ENCODE results near the gene IRS2. TPM values are rescaled to one million over a fixed set of nuclear protein-coding genes. Genes with fewer than 3 reads are reported as not detected.

The IRS2 gene
- total RNA-seq, 4 donors from 2014 or later: 5.0 to 24.6 (median 7.5) TPM

GRCh38 chr13:109789262-109789661 lies 2.9 kb upstream of the IRS2 start:
- intact Hi-C loops (cut with DNase I): no loop called here
- WGBS, 2 donors: 14 to 40% methylated on average over 2 of the region's 2 CpGs

DNA sequence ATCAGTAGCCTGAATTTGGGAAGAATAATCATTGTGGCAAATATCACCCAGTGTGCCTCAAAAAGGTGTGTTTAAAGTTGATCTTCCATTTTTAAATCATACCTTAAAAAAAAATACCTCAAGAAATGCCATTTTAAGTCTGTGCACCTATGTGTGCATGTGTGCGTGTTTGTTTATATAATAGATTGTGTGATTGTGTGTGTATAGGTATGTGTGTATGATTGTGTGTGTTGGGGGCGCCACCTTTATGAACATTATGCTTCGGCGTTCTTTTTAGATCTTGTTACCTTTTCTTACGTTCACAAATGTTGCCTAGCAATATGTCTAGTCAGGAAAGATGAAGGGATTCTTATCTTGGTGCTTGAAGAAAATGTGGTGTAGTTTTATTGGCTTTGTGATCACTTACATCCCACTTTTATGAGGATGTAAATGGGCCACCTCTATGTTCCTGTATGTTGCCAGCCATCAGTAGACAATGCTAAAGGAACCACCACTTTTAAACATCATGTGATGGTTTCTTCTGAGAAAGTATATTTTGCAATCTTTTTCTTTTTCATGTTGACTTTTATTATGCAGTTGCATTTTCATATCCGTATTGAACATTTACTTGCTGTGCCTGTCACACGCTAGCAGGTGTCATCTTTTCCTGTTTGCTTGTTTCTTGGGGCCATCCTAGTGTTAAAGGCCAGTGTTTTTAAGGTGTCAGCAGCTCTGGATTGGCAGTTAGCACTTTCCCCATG lies 2.2 kb upstream of the IRS2 start:
- Histone ChIP-seq H3K9me3 (no peaks in the 10 kb centered on the region), H3K4me1 (peaks cover 0 to 38% (median 11%) of the 10 kb centered on the region in 3 donors), H3K27me3 (peaks cover 0 to 15% (median 0%) of the 10 kb centered on the region in 4 donors), H3K36me3 (peaks cover under 1 to 10% (median 6%) of the 10 kb centered on the region in 3 donors), H3K27ac (no peak overlapping the region), H3K4me3 (no peak overlapping the region)
- intact Hi-C loops (cut with DNase I): no loop called here
- 64 to 68% methylated on average over 7 of the region's 7 CpGs for WGBS, 2 donors
- DNase-seq: no peak
- TF ChIP-seq, protein P1, sequence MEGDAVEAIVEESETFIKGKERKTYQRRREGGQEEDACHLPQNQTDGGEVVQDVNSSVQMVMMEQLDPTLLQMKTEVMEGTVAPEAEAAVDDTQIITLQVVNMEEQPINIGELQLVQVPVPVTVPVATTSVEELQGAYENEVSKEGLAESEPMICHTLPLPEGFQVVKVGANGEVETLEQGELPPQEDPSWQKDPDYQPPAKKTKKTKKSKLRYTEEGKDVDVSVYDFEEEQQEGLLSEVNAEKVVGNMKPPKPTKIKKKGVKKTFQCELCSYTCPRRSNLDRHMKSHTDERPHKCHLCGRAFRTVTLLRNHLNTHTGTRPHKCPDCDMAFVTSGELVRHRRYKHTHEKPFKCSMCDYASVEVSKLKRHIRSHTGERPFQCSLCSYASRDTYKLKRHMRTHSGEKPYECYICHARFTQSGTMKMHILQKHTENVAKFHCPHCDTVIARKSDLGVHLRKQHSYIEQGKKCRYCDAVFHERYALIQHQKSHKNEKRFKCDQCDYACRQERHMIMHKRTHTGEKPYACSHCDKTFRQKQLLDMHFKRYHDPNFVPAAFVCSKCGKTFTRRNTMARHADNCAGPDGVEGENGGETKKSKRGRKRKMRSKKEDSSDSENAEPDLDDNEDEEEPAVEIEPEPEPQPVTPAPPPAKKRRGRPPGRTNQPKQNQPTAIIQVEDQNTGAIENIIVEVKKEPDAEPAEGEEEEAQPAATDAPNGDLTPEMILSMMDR (IDR thresholded peaks at IDR 0.05): no peak
- no peak for TF ChIP-seq POLR2A (IDR thresholded peaks at IDR 0.05)

More at GRCh38 chr13:109789262-109789661, 2.9 kb upstream of the IRS2 start:
- H3K27ac ChIP-seq: no peak overlapping the region
- no peaks in the 10 kb centered on the region for H3K9me3 ChIP-seq
- H3K27me3 ChIP-seq: peaks cover 0 to 21% (median 0%) of the 10 kb centered on the region in 4 donors
- TF ChIP-seq, protein P1 (IDR thresholded peaks at IDR 0.05): no peak
- TF ChIP-seq POLR2A (IDR thresholded peaks at IDR 0.05): no peak
- H3K4me1 ChIP-seq: peaks cover 0 to 31% (median 7%) of the 10 kb centered on the region in 3 donors
- H3K4me3 ChIP-seq: no peak overlapping the region
- H3K36me3 ChIP-seq: peaks cover 0 to 2% (median 0%) of the 10 kb centered on the region in 3 donors
- DNase-seq: no peak

- peaks cover 0 to 15% (median 0%) of the 10 kb centered on the region in 4 donors for H3K27me3 ChIP-seq
- H3K4me3 ChIP-seq: peak overlapping the region; percentile 60 to 90 (median 76)
- H3K4me1 ChIP-seq: peaks cover 0 to 50% (median 14%) of the 10 kb centered on the region in 3 donors
- intact Hi-C loops (cut with DNase I): no loop called here
- no peak for DNase-seq
- WGBS, 2 donors: 0% methylated on average over 1 to 6 of the region's 86 CpGs
- no peaks in the 10 kb centered on the region for H3K9me3 ChIP-seq
- TF ChIP-seq POLR2A (IDR thresholded peaks at IDR 0.05): peak in 1 of 4 donors; percentile 39
- TF ChIP-seq, protein P1 (IDR thresholded peaks at IDR 0.05): no peak
- H3K27ac ChIP-seq: peak overlapping the region; percentile 87 to 99 (median 90)
- H3K36me3 ChIP-seq: peaks cover 10 to 22% (median 14%) of the 10 kb centered on the region in 3 donors
These were observed 962 bp upstream of the IRS2 start for GRCh38 chr13:109787135-109787954.

DNA sequence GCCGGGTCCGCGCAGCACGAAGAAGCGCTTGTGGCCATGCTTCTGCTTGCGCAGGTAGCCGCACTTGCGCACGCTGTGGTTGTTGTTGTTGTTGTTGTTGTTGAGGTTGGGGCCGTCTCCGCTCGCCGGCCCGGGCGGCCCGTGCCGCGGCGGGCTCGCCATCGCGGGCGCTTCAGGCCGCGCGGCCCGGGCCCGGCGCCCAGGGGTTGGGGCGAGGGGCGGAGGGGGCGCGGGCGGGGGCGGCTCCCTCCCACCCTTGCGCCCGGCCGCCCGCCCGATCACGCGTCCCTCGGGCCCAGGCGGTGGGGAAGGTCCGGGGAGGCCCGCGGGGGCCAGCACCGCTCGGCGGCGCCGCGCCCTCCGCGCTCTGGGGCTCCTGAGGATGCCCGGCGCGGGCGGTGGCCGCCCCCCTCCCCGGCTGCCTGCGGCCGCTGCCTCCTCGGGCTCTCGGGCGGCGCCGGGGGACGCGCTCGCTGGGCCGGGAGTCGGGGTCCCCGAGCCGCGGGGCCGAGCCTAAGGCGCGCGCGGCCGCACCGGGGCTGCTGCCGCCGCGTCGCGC lies 412 bp downstream of the IRS2 start:
- intact Hi-C loops (cut with DNase I): no loop called here
- no peak for DNase-seq
- no CpG with 5 or more reads among the region's 88 CpGs for WGBS, 2 donors

More for the DNA sequence above, 412 bp downstream of the IRS2 start:
- Histone ChIP-seq H3K36me3 (peaks cover 10 to 31% (median 16%) of the 10 kb centered on the region in 3 donors), H3K9me3 (no peaks in the 10 kb centered on the region), H3K4me3 (peak overlapping the region; percentile 60 to 90 (median 76)), H3K27me3 (peaks cover 0 to 15% (median 0%) of the 10 kb centered on the region in 4 donors), H3K4me1 (peaks cover 7 to 64% (median 25%) of the 10 kb centered on the region in 3 donors), H3K27ac (peak overlapping the region; percentile 80 to 99 (median 90))
- no peak for TF ChIP-seq POLR2A (IDR thresholded peaks at IDR 0.05)
- TF ChIP-seq, protein P1 (IDR thresholded peaks at IDR 0.05): no peak
